Uterus (tissue), 2 donors: ENCODE data around the gene AHNAK.

Source experiments
- CTCF ChIP-seq, 4 experiments: fragments of 200-600 bp in 2 of 4; fragments of 450-650 bp in 2 of 4; sonication (generic) in 2 of 4; IDR thresholded peaks; one replicate each; pipeline ENCODE4 v1.5.1; 2016 to 2019; ENCODE audit warnings: antibody characterized with exemption in 4 of 4, mild to moderate bottlenecking in 2 of 4, moderate library complexity in 1 of 4
- POLR2A ChIP-seq, 2 donors: fragments of 450-650 bp; IDR thresholded peaks; one replicate each; pipeline ENCODE4 v1.6.1; 2016; ENCODE audit warnings: antibody characterized with exemption in 2 of 2, mild to moderate bottlenecking in 1 of 2, moderate library complexity in 1 of 2

- no peak for TF ChIP-seq CTCF (IDR thresholded peaks at IDR 0.05)
- no peak for TF ChIP-seq POLR2A (IDR thresholded peaks at IDR 0.05)
These were observed 41.6 kb downstream of the AHNAK start for GRCh38 chr11:62505059-62505439.
